ENCODE data around the gene PRXL2A. TPM values are rescaled to one million over a fixed set of nuclear protein-coding genes. Genes with fewer than 3 reads are reported as not detected.

The PRXL2A gene
- total and polyA plus RNA-seq, 10 of the 15 experiments (the other 5 are each of a cell fraction or from before 2014, with no cell fraction given), result 2.8 to 15.6 (median 11.1) TPM

DNA sequence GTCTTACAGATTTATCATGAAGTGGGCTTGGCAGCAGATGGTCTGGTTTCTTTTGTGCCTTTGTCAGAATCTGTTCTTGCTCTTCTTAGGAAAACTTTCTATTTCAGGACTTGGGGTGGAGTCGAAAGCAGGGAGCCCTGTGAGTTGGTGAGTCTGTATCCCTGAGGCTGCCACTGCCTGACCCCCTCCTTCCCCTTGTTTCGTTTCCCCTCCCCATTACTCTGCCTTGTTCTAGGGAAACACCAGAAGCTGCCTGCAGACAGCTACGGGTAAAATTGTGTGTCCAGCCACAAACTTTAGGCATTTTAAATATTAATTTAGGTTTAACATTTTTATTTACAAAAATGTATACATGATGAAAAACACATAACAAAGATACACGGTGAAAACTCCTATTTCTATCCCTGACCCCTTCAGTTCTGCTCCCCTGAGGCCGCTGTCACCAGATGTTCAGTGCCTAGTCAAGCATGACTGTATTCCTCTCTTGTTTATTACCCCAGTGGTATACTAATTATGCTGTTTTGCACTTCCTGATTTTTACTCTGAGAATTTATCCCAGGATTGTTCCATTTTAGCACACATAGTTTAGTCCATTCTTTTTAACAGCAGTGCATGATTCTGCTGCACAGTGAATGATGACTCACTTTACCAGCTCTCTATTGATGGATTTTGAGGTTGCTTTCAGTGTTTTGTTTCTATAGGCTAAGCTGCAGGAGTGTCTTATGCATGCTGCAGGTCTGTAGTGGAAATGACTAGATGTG lies 54.8 kb downstream of the PRXL2A start (continued):
- TF ChIP-seq NR2F1 (conservative IDR thresholded peaks at IDR 0.05) (0 out of 2 replicates have a peak, but pooled peaks have one; percentile 7), NFXL1 (IDR thresholded peaks at IDR 0.05; ENCODE audit: borderline replicate concordance) (no peak), SPI1 (IDR thresholded peaks at IDR 0.05; ENCODE audit: borderline replicate concordance, insufficient read depth, low read depth, low read length) (peak; percentile 72), RB1 (IDR thresholded peaks at IDR 0.05; ENCODE audit: borderline replicate concordance) (no peak), ZNF24 (IDR thresholded peaks at IDR 0.05) (no peak), NBN (IDR thresholded peaks at IDR 0.05) (no peak), EED (IDR thresholded peaks at IDR 0.05; ENCODE audit: low read depth) (peak; percentile 32; the same call in 1 of the 2 replicates), BHLHE40 (IDR thresholded peaks at IDR 0.05; ENCODE audit: borderline replicate concordance in 1 of 2, low read depth in 2 of 2, low read length in 1 of 2) (peak in 1 of 2 experiments; percentile 16; a peak in 1 of 4 replicates), ZBTB33 (IDR thresholded peaks at IDR 0.05) (no peak), MTA2 (IDR thresholded peaks at IDR 0.05; ENCODE audit: low read depth) (peak; percentile 55; the same call in 1 of the 2 replicates)
- TF ChIP-seq, protein P1, sequence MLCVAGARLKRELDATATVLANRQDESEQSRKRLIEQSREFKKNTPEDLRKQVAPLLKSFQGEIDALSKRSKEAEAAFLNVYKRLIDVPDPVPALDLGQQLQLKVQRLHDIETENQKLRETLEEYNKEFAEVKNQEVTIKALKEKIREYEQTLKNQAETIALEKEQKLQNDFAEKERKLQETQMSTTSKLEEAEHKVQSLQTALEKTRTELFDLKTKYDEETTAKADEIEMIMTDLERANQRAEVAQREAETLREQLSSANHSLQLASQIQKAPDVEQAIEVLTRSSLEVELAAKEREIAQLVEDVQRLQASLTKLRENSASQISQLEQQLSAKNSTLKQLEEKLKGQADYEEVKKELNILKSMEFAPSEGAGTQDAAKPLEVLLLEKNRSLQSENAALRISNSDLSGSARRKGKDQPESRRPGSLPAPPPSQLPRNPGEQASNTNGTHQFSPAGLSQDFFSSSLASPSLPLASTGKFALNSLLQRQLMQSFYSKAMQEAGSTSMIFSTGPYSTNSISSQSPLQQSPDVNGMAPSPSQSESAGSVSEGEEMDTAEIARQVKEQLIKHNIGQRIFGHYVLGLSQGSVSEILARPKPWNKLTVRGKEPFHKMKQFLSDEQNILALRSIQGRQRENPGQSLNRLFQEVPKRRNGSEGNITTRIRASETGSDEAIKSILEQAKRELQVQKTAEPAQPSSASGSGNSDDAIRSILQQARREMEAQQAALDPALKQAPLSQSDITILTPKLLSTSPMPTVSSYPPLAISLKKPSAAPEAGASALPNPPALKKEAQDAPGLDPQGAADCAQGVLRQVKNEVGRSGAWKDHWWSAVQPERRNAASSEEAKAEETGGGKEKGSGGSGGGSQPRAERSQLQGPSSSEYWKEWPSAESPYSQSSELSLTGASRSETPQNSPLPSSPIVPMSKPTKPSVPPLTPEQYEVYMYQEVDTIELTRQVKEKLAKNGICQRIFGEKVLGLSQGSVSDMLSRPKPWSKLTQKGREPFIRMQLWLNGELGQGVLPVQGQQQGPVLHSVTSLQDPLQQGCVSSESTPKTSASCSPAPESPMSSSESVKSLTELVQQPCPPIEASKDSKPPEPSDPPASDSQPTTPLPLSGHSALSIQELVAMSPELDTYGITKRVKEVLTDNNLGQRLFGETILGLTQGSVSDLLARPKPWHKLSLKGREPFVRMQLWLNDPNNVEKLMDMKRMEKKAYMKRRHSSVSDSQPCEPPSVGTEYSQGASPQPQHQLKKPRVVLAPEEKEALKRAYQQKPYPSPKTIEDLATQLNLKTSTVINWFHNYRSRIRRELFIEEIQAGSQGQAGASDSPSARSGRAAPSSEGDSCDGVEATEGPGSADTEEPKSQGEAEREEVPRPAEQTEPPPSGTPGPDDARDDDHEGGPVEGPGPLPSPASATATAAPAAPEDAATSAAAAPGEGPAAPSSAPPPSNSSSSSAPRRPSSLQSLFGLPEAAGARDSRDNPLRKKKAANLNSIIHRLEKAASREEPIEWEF (IDR thresholded peaks at IDR 0.05; ENCODE audit: insufficient replicate concordance, low read depth, low read length), result peak; percentile 31
- TF ChIP-seq, protein P2, sequence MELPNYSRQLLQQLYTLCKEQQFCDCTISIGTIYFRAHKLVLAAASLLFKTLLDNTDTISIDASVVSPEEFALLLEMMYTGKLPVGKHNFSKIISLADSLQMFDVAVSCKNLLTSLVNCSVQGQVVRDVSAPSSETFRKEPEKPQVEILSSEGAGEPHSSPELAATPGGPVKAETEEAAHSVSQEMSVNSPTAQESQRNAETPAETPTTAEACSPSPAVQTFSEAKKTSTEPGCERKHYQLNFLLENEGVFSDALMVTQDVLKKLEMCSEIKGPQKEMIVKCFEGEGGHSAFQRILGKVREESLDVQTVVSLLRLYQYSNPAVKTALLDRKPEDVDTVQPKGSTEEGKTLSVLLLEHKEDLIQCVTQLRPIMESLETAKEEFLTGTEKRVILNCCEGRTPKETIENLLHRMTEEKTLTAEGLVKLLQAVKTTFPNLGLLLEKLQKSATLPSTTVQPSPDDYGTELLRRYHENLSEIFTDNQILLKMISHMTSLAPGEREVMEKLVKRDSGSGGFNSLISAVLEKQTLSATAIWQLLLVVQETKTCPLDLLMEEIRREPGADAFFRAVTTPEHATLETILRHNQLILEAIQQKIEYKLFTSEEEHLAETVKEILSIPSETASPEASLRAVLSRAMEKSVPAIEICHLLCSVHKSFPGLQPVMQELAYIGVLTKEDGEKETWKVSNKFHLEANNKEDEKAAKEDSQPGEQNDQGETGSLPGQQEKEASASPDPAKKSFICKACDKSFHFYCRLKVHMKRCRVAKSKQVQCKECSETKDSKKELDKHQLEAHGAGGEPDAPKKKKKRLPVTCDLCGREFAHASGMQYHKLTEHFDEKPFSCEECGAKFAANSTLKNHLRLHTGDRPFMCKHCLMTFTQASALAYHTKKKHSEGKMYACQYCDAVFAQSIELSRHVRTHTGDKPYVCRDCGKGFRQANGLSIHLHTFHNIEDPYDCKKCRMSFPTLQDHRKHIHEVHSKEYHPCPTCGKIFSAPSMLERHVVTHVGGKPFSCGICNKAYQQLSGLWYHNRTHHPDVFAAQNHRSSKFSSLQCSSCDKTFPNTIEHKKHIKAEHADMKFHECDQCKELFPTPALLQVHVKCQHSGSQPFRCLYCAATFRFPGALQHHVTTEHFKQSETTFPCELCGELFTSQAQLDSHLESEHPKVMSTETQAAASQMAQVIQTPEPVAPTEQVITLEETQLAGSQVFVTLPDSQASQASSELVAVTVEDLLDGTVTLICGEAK (IDR thresholded peaks at IDR 0.05; ENCODE audit: borderline replicate concordance), result no peak

Data from GM12878 (cell line).